ENCODE results near the gene ASTN2. TPM values are rescaled to one million over a fixed set of nuclear protein-coding genes. Genes with fewer than 3 reads are reported as not detected.

ASTN2 gene
- total and polyA plus RNA-seq, 10 of the 15 experiments (the other 5 are each of a cell fraction or from before 2014, with no cell fraction given) = 1.4 to 15.7 (median 7.0) TPM

- TF ChIP-seq, protein P1, sequence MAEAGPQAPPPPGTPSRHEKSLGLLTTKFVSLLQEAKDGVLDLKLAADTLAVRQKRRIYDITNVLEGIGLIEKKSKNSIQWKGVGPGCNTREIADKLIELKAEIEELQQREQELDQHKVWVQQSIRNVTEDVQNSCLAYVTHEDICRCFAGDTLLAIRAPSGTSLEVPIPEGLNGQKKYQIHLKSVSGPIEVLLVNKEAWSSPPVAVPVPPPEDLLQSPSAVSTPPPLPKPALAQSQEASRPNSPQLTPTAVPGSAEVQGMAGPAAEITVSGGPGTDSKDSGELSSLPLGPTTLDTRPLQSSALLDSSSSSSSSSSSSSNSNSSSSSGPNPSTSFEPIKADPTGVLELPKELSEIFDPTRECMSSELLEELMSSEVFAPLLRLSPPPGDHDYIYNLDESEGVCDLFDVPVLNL (IDR thresholded peaks at IDR 0.05; ENCODE audit: low read depth, low read length) = no peak
- TF ChIP-seq NFXL1 (IDR thresholded peaks at IDR 0.05; ENCODE audit: borderline replicate concordance) = no peak
- TF ChIP-seq PAX8 (IDR thresholded peaks at IDR 0.05) = no peak
- TF ChIP-seq, protein P2, sequence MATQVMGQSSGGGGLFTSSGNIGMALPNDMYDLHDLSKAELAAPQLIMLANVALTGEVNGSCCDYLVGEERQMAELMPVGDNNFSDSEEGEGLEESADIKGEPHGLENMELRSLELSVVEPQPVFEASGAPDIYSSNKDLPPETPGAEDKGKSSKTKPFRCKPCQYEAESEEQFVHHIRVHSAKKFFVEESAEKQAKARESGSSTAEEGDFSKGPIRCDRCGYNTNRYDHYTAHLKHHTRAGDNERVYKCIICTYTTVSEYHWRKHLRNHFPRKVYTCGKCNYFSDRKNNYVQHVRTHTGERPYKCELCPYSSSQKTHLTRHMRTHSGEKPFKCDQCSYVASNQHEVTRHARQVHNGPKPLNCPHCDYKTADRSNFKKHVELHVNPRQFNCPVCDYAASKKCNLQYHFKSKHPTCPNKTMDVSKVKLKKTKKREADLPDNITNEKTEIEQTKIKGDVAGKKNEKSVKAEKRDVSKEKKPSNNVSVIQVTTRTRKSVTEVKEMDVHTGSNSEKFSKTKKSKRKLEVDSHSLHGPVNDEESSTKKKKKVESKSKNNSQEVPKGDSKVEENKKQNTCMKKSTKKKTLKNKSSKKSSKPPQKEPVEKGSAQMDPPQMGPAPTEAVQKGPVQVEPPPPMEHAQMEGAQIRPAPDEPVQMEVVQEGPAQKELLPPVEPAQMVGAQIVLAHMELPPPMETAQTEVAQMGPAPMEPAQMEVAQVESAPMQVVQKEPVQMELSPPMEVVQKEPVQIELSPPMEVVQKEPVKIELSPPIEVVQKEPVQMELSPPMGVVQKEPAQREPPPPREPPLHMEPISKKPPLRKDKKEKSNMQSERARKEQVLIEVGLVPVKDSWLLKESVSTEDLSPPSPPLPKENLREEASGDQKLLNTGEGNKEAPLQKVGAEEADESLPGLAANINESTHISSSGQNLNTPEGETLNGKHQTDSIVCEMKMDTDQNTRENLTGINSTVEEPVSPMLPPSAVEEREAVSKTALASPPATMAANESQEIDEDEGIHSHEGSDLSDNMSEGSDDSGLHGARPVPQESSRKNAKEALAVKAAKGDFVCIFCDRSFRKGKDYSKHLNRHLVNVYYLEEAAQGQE (IDR thresholded peaks at IDR 0.05; ENCODE audit: low read depth, low read length) = no peak
- TF ChIP-seq CBX3 (IDR thresholded peaks at IDR 0.05; ENCODE audit: borderline replicate concordance, low read depth) = no peak
- no peak for TF ChIP-seq ZSCAN29 (IDR thresholded peaks at IDR 0.05)
- no peak for TF ChIP-seq IRF3 (IDR thresholded peaks at IDR 0.05)
- TF ChIP-seq RBBP5 (conservative IDR thresholded peaks at IDR 0.05) = no peak
- TF ChIP-seq HCFC1 (IDR thresholded peaks at IDR 0.05; ENCODE audit: low read length) = no peak
- no peak for TF ChIP-seq CBFB (IDR thresholded peaks at IDR 0.05; ENCODE audit: low read depth)
- TF ChIP-seq TBL1XR1 (IDR thresholded peaks at IDR 0.05; ENCODE audit: low read depth, low read length) = no peak
- TF ChIP-seq ATF2 (IDR thresholded peaks at IDR 0.05; ENCODE audit: low read length) = no peak
- no peak for TF ChIP-seq CBX5 (IDR thresholded peaks at IDR 0.05; ENCODE audit: low read depth)
- no peak for TF ChIP-seq NFYA (IDR thresholded peaks at IDR 0.05; ENCODE audit: borderline replicate concordance, low read depth, low read length)
- no peak for TF ChIP-seq SUZ12 (IDR thresholded peaks at IDR 0.05; ENCODE audit: unreplicated experiment)
- DNase-seq (ENCODE audit: low read depth, low spot score) (no peak), FAIRE-seq (no peak), ATAC-seq (no peak)
- Histone ChIP-seq H3K4me2 (ENCODE audit: control insufficient read depth, insufficient read depth) (no peak overlapping the region), H3K27me3 (replicated peaks in 1 of 2; ENCODE audit: control insufficient read depth in 2 of 2, insufficient read depth in 2 of 2, low read length in 1 of 2) (no peaks in the 10 kb centered on the region), H3K4me3 (no peak overlapping the region), H3K27ac (ENCODE audit: control insufficient read depth, insufficient read depth) (no peak overlapping the region), H3K36me3 (ENCODE audit: control insufficient read depth in 2 of 2, insufficient read depth in 2 of 2, low read length in 1 of 2) (no peaks in the 10 kb centered on the region), H2AFZ (ENCODE audit: control insufficient read depth, low read depth, low read length) (no peak overlapping the region), H3K79me2 (ENCODE audit: control insufficient read depth, insufficient read depth, low read length) (no peaks in the 10 kb centered on the region), H3K9me3 (replicated peaks; ENCODE audit: control insufficient read depth, insufficient read depth, low read length) (no peaks in the 10 kb centered on the region), H3K9ac (ENCODE audit: control insufficient read depth, insufficient read depth, low read length) (no peak overlapping the region), H3K4me1 (ENCODE audit: control insufficient read depth, insufficient read depth, low read length) (no peaks in the 10 kb centered on the region), H4K20me1 (ENCODE audit: control insufficient read depth, insufficient read depth) (no peaks in the 10 kb centered on the region)
- 10% methylated on average over 3 of the region's 3 CpGs for WGBS (ENCODE audit: insufficient coverage, insufficient replicate concordance, low lambda C conversion rate, missing lambda C conversion rate)
- in situ Hi-C loops (cut with MboI) = no loop called here
- RAD21 ChIA-PET (ENCODE audit: unreplicated experiment) = no interaction called here
- CTCF ChIA-PET = no interaction called here
- POLR2A ChIA-PET = no interaction called here
- intact Hi-C loops (cut with micrococcal nuclease; ENCODE audit: unreplicated experiment) = no loop called here
- SMC1A ChIA-PET (ENCODE audit: uncharacterized antibody, unreplicated experiment) = no interaction called here
- no TSS peak for BruUV-seq (replicated peaks)
These were observed 385.5 kb downstream of the ASTN2 start for GRCh38 chr9:117029341-117029740.
